Measurements from ENCODE around the gene HSD3B7. TPM values are rescaled to one million over a fixed set of nuclear protein-coding genes. Genes with fewer than 3 reads are reported as not detected.

Gene HSD3B7
- total RNA-seq, 1 donor from 2014 or later, result 30.4 TPM

GRCh38 chr16:31031276-31031675 is 46.3 kb downstream of the HSD3B7 start:
- ATAC-seq, result no peak
- intact Hi-C loops (cut with DNase I), result no loop called here
- Histone ChIP-seq H3K4me1 (peaks cover 7% of the 10 kb centered on the region), H3K27me3 (no peaks in the 10 kb centered on the region), H3K36me3 (peaks cover 17% of the 10 kb centered on the region), H3K4me3 (no peak overlapping the region), H3K9me3 (no peaks in the 10 kb centered on the region), H3K27ac (no peak overlapping the region)
- no peak for DNase-seq
- TF ChIP-seq, protein P1, sequence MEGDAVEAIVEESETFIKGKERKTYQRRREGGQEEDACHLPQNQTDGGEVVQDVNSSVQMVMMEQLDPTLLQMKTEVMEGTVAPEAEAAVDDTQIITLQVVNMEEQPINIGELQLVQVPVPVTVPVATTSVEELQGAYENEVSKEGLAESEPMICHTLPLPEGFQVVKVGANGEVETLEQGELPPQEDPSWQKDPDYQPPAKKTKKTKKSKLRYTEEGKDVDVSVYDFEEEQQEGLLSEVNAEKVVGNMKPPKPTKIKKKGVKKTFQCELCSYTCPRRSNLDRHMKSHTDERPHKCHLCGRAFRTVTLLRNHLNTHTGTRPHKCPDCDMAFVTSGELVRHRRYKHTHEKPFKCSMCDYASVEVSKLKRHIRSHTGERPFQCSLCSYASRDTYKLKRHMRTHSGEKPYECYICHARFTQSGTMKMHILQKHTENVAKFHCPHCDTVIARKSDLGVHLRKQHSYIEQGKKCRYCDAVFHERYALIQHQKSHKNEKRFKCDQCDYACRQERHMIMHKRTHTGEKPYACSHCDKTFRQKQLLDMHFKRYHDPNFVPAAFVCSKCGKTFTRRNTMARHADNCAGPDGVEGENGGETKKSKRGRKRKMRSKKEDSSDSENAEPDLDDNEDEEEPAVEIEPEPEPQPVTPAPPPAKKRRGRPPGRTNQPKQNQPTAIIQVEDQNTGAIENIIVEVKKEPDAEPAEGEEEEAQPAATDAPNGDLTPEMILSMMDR (IDR thresholded peaks at IDR 0.05), result no peak

- ATAC-seq (peak; percentile 94), DNase-seq (peak; percentile 99)
- Histone ChIP-seq H3K9me3 (no peaks in the 10 kb centered on the region), H3K4me3 (peak within 1 kb of the TSS; percentile 94), H3K27ac (peak within 1 kb of the TSS; percentile 88), H3K36me3 (peaks cover 29% of the 10 kb centered on the region), H3K4me1 (peaks cover 7% of the 10 kb centered on the region), H3K27me3 (no peaks in the 10 kb centered on the region)
- TF ChIP-seq, protein P1 (IDR thresholded peaks at IDR 0.05), result no peak
- intact Hi-C loops (cut with DNase I), result no loop called here
These were observed 48.0 kb downstream of the HSD3B7 start, which contains the start of gene STX4 for GRCh38 chr16:31032736-31033708. STX4 (plus strand) TSS chr16:31033558; CDS start chr16:31033806, 248 bp downstream.

DNA sequence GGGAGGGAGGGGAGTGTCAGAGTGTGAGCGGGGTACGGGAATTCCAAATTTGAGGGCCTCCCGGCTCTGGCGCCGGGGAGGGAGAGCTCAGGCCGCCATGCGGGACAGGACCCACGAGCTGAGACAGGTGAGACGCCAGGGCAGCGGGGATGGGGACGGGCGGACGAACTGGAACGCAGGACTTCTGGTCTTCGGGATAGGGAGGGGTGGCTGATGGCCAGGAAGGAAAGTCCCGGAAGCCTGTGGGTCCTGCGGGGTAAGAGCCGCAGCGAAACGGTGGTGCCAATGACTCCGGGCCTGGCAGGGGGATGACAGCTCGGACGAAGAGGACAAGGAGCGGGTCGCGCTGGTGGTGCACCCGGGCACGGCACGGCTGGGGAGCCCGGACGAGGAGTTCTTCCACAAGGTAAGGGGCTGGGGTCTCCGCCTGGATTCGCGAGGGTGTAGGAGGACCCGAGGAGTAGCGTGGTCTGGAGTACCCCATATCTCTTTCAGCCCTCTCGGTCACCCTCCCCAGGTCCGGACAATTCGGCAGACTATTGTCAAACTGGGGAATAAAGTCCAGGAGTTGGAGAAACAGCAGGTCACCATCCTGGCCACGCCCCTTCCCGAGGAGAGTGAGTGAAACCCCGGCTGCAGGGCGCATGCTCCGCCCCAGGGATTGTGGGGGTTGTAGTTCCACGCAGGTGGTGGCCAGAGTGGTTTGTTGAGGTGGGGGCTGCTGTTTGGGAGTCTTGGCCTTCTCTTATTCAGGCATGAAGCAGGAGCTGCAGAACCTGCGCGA is 48.9 kb downstream of the HSD3B7 start:
- Histone ChIP-seq H3K9me3 (no peaks in the 10 kb centered on the region), H3K36me3 (peaks cover 37% of the 10 kb centered on the region), H3K4me3 (peak overlapping the region; percentile 94), H3K4me1 (peaks cover 7% of the 10 kb centered on the region), H3K27ac (peak overlapping the region; percentile 88), H3K27me3 (no peaks in the 10 kb centered on the region)
- TF ChIP-seq, protein P1 (IDR thresholded peaks at IDR 0.05), result no peak
- intact Hi-C loops (cut with DNase I), result no loop called here
- ATAC-seq (peak; percentile 81), DNase-seq (peak; percentile 95)

- intact Hi-C loops (cut with DNase I), result no loop called here
- Histone ChIP-seq H3K27me3 (no peaks in the 10 kb centered on the region), H3K36me3 (peaks cover 59% of the 10 kb centered on the region), H3K9me3 (no peaks in the 10 kb centered on the region), H3K4me3 (no peak overlapping the region), H3K27ac (no peak overlapping the region), H3K4me1 (peaks cover 7% of the 10 kb centered on the region)
- ATAC-seq (no peak), DNase-seq (no peak)
- TF ChIP-seq, protein P1 (IDR thresholded peaks at IDR 0.05), result no peak
These were observed 51.7 kb downstream of the HSD3B7 start for GRCh38 chr16:31036691-31037090.

Other genes starting within 250 kb of the HSD3B7 start
- gene PHKG2, start 236.8 kb upstream of the HSD3B7 start, total RNA-seq, result 26.0 TPM
- gene CFAP119, start 223.1 kb upstream of the HSD3B7 start, total RNA-seq, result 5.5 TPM
- 93.6 TPM for gene RNF40, start 222.9 kb upstream of the HSD3B7 start, total RNA-seq
- gene ZNF629, start 198.0 kb upstream of the HSD3B7 start, total RNA-seq, result 13.3 TPM
- gene BCL7C, start 91.1 kb upstream of the HSD3B7 start, total RNA-seq, result 25.3 TPM
- gene CTF1, start 88.6 kb upstream of the HSD3B7 start, total RNA-seq, result 9.3 TPM
- 13.4 TPM for gene FBXL19, start 61.6 kb upstream of the HSD3B7 start, total RNA-seq
- gene ORAI3, start 36.1 kb upstream of the HSD3B7 start, total RNA-seq, result 19.5 TPM
- 18.6 TPM for gene SETD1A, start 27.5 kb upstream of the HSD3B7 start, total RNA-seq
- gene STX1B, start 25.4 kb downstream of the HSD3B7 start, total RNA-seq, result 0.58 TPM
- gene STX4, start 48.4 kb downstream of the HSD3B7 start, total RNA-seq, result 91.7 TPM
- gene ZNF668, start 89.0 kb downstream of the HSD3B7 start, total RNA-seq, result 8.3 TPM
- gene ZNF646, start 89.2 kb downstream of the HSD3B7 start, total RNA-seq, result 20.6 TPM
- 1.8 TPM for gene PRSS53, start 103.7 kb downstream of the HSD3B7 start, total RNA-seq
- gene VKORC1, start 109.6 kb downstream of the HSD3B7 start, total RNA-seq, result 72.7 TPM
- gene BCKDK, start 123.2 kb downstream of the HSD3B7 start, total RNA-seq, result 33.3 TPM
- 80.4 TPM for gene KAT8, start 132.5 kb downstream of the HSD3B7 start, total RNA-seq
- gene PRSS8, start 150.5 kb downstream of the HSD3B7 start, total RNA-seq, result 103 TPM
- 3.5 TPM for gene PRSS36, start 164.9 kb downstream of the HSD3B7 start, total RNA-seq
- gene FUS, start 194.9 kb downstream of the HSD3B7 start, total RNA-seq, result 175 TPM
- 49.5 TPM for gene PYCARD, start 217.6 kb downstream of the HSD3B7 start, total RNA-seq
- gene TRIM72, start 228.9 kb downstream of the HSD3B7 start, total RNA-seq, result 0.17 TPM
- not detected for gene PYDC1, start 231.9 kb downstream of the HSD3B7 start, total RNA-seq

Data from upper lobe of right lung (tissue), 1 donor.